LNCAP (cell line): ENCODE results near the gene NLGN3.

ENCODE experiments used
- TF ChIP-seq, protein P1 (sequence below): fragments of 450-650 bp; IDR thresholded peaks from 2 replicates; pipeline ENCODE4 v1.5.1; 2017; ENCODE audit warnings: mild to moderate bottlenecking

NLGN3 gene

DNA sequence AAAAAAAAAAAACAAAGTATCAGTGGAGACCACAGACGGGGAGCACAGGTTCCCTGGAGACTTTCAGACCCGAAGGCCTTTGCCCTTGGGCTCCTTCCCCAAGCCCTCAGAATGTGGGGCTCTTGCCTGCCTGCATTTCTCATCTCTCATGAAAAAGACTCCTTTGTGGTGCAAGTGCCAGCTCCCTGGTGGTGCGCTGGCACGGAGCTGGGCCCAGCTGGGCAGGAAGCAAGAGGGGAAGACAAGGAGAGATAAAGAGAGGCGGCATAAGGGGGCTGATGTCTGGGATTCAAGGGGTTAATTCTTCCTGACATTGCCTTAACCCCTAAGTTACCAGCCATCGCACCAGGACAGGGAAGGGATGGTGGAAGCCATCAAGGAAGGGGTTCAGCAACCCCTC lies 21.8 kb downstream of the NLGN3 start:
- TF ChIP-seq, protein P1, sequence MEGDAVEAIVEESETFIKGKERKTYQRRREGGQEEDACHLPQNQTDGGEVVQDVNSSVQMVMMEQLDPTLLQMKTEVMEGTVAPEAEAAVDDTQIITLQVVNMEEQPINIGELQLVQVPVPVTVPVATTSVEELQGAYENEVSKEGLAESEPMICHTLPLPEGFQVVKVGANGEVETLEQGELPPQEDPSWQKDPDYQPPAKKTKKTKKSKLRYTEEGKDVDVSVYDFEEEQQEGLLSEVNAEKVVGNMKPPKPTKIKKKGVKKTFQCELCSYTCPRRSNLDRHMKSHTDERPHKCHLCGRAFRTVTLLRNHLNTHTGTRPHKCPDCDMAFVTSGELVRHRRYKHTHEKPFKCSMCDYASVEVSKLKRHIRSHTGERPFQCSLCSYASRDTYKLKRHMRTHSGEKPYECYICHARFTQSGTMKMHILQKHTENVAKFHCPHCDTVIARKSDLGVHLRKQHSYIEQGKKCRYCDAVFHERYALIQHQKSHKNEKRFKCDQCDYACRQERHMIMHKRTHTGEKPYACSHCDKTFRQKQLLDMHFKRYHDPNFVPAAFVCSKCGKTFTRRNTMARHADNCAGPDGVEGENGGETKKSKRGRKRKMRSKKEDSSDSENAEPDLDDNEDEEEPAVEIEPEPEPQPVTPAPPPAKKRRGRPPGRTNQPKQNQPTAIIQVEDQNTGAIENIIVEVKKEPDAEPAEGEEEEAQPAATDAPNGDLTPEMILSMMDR, result no peak

DNA sequence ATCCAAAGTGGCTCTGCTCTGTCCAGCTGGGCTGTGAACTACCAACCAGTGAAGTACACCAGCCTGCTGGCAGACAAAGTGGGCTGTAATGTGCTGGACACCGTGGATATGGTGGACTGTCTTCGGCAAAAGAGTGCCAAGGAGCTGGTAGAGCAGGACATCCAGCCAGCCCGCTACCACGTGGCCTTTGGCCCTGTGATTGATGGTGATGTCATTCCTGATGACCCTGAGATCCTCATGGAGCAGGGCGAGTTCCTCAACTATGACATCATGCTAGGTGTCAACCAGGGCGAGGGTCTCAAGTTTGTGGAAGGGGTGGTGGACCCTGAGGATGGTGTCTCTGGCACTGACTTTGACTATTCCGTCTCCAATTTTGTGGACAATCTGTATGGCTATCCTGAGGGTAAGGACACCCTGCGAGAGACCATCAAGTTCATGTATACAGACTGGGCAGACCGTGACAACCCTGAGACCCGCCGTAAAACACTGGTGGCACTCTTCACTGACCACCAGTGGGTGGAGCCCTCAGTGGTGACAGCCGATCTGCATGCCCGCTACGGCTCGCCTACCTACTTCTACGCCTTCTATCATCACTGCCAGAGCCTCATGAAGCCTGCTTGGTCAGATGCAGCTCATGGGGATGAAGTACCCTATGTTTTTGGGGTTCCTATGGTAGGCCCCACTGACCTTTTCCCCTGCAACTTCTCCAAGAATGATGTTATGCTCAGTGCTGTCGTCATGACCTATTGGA lies 22.6 kb downstream of the NLGN3 start:
- TF ChIP-seq, protein P1, result no peak

DNA sequence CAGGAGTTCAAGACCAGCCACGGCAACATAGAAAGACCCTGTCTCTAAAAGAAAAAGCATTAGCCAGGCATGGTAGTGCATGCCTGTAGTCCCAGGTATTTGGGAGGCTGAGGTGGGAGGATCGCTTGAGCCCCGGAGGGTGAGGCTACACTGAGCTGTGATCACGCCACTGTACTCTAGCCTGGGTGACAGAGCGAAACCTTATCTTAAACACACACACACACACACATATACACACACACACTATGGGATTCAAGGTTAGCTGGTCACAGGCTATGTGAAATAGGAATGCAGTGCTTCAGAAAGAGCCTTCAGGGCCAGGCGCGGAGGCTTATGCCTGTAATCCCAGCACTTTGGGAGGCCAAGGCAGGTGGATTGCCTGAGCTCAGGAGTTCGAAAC lies 23.5 kb downstream of the NLGN3 start:
- TF ChIP-seq, protein P1, result no peak

DNA sequence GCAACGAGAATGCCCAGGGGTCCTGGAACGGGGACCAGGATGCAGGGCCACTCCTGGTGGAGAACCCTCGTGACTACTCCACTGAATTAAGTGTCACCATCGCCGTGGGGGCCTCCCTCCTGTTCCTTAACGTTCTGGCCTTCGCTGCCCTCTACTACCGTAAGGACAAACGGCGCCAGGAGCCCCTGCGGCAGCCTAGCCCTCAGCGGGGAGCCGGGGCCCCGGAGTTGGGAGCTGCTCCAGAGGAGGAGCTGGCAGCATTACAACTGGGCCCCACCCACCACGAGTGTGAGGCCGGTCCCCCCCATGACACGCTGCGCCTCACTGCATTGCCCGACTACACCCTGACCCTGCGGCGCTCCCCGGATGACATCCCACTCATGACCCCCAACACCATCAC lies 24.9 kb downstream of the NLGN3 start:
- TF ChIP-seq, protein P1, result no peak

DNA sequence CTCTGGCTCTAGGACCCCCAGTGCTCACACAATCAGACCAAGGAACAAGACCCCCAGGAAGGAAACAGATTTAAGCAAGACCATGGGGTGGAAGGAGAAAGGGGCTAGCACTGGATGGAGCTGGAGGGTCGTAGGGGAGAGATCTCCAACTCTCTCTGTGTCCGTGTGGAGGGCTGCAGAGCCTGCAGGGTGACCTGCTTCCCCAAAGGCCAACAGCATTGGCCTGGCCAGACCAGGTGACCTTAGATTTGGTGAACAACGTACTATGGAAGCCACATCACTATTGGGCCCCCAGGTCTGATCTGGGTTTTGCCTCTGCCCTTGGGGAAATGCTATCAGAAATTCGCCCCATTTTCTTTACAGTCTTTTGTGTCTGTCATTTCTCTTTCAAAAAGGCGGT lies 26.0 kb downstream of the NLGN3 start:
- TF ChIP-seq, protein P1, result no peak

- TF ChIP-seq, protein P1, result no peak
These were observed 26.6 kb downstream of the NLGN3 start for GRCh38 chrX:71171110-71171801.

DNA sequence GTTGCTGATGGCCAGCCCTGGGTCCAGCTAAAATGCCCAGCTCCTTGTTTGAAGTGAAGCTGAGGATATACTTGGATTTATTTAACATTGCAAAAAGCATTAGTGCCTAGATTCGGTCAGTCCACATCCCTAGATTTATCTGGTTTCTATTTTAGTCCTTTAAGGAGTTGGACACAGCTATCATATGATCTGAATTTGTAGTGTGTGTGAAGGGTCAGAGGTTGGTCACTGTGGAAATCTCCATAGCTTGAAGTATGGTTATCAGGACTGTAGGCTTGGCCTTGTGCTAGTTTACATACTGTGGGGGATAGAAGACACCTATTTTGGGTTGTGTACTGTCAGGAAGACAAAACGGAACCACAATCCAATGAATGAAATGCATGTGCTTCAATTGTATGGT lies 28.8 kb downstream of the NLGN3 start:
- TF ChIP-seq, protein P1, result no peak
